GM21786 (cell line): ENCODE results near the gene MAU2.

ENCODE experiments used
- ATAC-seq: cut with Tn5 transposase; IDR thresholded peaks from one replicate; pipeline ENCODE4 v1.9.1; 2021; ENCODE audit not compliant: unreplicated experiment

MAU2 gene, protein sequence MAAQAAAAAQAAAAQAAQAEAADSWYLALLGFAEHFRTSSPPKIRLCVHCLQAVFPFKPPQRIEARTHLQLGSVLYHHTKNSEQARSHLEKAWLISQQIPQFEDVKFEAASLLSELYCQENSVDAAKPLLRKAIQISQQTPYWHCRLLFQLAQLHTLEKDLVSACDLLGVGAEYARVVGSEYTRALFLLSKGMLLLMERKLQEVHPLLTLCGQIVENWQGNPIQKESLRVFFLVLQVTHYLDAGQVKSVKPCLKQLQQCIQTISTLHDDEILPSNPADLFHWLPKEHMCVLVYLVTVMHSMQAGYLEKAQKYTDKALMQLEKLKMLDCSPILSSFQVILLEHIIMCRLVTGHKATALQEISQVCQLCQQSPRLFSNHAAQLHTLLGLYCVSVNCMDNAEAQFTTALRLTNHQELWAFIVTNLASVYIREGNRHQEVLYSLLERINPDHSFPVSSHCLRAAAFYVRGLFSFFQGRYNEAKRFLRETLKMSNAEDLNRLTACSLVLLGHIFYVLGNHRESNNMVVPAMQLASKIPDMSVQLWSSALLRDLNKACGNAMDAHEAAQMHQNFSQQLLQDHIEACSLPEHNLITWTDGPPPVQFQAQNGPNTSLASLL

DNA sequence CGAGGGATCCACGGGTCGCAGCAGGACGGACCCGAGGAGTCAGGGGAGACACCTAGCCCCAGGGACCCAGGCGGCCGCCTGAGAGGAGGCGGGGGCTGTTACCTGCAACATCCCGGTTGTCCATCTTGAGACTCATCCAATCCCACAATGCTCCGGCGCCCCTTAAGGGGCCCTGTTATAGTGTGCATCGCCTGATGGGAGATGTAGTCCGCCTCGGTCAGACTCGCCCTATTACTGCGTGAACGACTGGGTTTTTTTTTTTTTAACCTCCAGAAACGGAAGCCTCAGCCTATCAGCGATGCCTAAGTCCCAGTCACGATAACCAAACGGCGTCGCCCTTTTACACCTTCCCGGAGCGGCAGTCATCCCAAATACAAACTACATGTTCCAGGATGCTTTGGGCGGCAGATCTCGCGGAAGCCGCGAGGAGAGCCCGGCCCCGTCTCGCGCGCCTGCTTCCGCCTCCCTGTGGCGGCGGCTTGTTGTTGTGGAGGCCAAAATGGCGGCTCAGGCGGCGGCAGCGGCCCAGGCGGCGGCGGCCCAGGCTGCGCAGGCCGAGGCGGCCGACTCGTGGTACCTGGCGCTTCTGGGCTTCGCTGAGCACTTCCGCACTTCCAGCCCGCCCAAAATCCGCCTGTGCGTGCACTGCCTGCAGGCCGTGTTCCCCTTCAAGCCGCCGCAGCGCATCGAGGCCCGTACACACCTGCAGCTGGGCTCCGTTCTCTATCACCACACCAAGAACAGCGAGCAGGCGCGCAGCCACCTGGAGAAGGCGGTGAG, at the start of gene MAU2, which contains the start of gene SUGP1:
MAU2 (plus strand) TSS at position 469 of the 780 bp plus-strand sequence; CDS start at position 500, 31 bp downstream.
SUGP1 (minus strand) TSS at position 149 of the 780 bp plus-strand sequence; CDS start at position 136, 13 bp downstream.
- peak; percentile 90 for ATAC-seq

DNA sequence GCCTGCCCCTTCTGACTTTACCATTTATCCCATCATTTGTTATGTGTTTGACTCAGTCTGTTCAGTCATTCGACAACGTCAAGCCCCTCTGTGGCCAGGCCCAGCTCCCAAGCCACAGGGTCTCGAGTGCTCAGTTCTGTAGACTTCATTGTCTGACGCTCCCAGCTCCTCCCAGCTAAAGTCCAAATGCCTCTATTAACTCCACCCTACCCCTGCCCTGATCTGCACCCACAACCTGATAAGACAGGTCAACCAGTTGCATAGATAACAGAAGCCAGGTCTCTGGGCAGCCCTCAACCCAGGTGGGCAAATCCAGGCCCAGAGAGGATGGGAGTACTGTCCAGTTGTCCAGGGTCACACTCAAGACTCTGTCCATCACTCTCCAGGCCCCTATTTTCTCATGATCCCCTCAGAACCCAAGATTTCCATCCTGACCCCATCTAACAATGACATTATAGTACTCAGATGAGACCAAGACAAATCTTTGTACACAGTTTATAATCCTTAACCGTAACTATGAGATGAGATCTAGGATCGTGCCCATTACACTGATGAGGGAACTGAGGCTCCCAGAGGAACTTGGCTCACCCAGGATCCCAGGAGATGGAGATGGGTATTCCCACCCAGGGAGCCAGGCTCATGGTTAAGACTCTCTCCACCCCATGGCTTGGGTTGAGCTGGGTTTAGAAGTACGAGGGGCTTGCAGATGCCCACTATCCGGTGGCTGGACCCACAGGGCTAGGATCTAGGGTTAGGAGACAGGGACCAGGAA, 48.6 kb upstream of the MAU2 start:
- no peak for ATAC-seq

DNA sequence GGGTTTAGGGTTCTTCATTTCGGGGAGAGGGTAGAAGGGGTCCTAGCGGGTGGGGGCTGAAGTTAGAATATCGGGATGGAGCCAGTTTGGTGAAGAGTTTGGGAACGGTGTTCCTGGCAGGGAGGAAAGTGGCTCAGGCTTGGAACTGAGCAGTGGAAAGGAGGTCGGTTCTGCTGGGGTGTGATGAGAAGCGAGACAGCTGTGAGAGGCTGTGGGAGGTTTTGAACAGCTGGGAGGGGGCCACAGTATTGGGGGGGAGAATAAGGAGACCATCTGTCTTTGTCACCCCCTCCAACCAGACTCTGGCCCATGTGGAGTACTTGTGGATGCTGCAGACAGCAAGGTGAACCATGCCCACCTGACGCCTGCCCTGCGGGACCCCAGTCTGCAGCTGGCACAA, 46.5 kb upstream of the MAU2 start:
- ATAC-seq, result no peak

DNA sequence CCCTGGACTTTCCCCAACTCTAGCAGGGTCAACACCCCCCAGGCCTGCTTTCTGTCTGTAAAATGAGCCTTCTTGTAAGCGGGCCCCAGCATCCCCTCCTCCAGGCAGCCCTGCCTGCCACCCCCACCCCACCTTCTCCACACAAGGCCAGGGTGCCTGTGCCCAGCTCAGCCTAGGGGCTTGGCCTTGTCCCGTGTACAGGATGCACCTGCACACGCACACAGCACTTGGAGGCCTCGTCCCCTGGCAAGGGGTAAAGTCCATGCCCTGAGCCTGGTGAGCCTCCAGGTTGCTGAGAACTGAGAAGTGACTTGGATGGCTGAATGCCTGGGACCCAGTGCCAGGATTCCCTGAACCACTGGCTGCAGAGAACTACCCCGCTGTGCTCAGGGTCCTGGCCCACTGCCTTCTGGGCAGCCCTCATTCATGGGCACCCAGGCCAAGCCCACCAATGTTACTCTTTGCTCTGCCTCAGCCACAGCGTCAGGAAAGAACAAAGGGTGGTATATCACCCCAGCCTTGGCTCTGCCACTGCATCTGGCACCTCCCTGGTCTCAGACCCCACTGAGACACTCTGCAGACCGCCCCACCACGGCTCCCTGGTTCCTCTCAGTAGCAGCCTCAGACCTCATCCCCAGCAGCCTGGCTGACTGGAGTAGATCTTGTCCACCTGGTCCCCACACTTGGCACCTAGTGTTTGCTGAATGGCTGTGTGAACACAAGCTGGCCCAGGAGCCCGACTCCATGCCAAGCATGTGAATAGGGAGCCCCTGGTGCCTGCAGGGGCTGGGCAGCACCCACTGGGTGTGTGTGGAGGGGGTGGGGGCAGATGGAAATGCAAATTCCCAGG, 45.7 kb upstream of the MAU2 start:
- no peak for ATAC-seq

DNA sequence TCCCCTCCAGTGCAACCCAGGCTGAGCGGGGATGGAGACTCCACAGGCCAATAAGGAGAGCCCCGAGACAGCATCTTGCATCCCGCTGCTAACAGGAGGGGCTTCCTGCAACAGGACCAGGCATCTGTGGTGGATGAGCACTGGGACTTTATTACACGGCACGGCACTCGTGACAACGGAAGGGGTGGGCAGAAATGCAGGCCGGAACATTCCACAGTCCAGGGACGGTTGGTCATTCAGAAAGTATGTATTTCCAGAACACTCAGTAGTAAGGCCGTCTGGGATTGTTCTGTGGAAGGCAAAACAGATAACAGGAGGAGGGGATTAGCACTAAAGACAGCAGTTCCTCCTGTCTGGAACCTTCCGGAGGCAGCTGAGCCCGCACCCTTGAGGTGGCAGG, 44.2 kb upstream of the MAU2 start:
- no peak for ATAC-seq

DNA sequence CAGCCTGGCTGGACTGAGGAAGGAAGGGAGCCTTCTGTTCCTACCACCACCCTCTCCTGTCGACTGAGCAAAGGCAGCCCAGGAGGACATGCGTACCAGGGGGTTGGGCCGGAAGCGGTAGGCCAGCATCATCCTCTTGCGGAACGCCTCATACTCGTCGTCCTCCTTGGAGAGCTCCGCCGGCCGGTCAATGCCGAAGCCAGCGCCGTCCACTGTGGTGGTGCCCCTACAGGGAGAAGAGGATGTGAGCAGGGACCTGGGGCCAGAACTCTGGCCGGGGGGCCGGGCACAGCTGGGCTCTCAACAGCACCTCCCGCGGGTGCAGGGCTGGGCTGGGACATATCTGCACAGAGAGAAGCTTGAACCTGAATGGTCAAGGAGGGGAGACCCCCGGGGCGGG, 43.8 kb upstream of the MAU2 start:
- no peak for ATAC-seq

DNA sequence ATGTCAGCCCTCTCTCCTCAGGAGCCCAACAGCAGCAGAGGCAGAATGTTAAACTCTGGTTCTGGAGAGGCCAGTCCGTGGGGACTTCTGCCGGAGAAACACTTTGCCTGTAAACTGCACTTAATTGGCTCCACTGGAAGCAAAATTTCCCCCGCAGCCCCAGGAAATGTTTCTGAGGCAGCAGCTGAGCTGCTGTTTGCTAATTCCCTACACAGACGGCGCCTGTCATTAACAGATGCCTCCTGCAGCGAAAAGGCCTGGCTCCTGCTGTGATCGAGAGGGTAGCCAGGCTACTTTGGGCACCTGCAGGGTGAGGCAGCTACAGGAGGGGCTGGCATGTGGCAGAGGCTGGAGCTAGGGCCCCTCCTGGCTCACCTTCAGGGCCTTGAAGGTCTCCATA, 42.3 kb upstream of the MAU2 start:
- no peak for ATAC-seq

DNA sequence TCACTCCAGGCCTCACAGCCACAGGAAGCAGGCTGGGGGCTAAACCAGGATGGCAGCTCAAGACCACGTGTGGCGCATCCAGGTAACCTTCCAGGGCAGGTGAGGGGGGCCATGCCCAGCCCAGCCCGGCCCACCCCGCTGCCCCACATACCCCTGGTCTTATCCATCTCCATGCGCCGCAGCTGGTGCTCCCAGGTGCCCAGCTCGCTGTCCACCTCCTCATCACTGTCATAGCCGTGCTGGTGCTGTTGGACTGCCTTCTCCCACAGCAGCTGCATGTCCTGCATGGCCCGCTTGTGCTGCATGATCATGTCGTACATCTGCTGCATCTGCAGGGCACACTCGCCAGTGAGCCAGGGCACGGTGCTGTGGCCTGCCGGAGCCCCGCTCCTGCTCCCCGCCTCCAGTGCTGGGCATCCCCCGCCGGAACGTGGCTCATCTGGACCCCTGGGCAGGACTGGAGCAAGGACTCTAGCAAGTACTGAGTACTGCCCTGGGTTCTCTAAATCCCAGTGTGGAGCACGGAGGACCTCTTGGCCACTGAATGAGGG, 41.5 kb upstream of the MAU2 start:
- no peak for ATAC-seq

DNA sequence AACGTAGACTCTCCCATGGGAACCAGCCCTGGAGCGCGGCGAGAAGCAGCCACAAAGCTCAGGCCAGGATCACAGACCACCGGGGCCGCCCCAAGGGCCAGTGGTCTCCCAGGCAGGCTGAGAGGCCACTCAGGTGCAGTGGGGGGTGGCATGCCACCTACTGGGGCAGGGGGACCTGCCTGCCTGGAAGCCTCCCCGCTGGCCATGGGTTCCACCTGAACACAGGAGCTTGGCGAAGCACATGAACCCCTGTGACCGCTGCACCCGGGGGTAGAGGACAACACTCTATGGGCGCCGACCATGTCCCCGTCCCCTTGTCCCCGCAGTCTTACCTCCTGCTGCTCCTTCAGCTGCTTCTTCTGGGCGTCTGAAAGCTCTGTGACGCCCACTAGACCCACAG, 40.8 kb upstream of the MAU2 start:
- ATAC-seq, result no peak

DNA sequence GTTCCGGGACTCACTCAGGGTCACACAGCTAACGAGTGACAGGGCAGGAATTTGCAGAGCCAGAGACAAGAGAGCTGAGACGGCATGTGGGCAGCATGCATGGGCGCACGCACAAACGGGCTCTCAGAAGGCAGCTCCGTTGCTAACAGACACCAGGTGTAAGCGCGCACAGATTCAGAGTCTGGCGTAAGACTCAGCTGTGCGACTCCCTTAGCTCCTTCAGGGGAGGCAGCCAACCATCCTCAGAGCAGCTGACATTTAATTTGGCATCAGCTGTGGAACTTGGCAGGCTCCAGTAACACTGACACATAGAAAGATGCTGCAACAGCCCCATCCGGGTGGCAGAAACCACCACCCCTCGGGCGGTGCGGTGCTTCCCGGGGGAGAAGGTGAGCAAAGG, 40.1 kb upstream of the MAU2 start:
- no peak for ATAC-seq

DNA sequence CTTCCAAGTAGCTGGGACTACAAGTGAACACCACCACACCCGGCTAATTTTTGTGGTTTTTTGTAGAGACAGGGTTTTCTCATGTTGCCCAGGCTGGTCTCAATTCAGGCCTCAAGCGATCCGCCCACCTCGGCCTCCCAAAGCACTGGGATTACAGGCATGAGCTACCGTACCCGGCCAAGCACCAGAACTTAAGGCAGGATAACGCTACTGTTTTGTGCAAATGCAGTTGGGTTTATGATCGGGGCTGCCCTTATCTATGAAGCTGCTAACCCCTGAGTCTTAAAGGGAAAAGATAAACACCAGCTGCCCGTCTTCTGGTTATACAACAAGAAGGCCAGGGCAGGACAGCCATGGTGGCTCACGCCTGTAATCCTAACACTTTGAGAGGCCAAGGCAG, 34.9 kb upstream of the MAU2 start:
- no peak for ATAC-seq

DNA sequence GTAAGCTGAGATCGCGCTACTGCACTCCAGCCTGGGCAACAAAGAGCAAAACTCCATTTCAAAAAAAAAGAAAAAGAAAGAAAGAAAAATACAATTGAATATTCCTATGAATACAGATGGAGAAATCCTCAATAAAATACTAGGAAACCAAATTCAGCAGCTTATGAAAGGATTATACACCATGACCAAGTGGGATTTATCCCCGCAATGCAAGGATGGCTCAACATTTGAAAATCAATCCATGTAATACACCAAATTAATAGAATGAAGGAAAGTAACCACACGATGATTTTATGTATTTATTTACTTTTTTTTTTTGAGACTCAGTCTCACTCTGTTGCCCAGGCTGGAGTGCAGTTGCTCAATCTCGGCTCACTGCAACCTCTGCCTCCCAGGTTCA, 28.0 kb upstream of the MAU2 start:
- ATAC-seq, result no peak

DNA sequence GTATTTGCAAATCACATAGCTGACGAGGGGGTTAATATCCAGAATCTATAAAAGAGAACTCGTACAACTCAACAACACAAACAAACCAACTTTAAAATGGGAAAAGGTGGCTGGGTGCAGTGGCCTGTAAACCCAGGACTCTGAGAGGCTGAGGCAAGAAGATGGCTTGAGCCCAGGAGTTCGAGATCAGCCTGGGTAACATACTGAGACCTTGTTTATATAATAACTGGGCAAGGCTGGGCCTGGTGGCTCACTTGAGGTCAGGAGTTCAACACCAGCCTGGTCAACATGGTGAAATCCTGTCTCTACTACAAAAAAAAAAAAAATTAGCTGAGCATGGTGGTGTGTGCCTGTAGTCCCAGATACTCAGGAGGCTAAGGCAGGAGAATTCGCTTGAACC, 25.7 kb upstream of the MAU2 start:
- ATAC-seq, result no peak

DNA sequence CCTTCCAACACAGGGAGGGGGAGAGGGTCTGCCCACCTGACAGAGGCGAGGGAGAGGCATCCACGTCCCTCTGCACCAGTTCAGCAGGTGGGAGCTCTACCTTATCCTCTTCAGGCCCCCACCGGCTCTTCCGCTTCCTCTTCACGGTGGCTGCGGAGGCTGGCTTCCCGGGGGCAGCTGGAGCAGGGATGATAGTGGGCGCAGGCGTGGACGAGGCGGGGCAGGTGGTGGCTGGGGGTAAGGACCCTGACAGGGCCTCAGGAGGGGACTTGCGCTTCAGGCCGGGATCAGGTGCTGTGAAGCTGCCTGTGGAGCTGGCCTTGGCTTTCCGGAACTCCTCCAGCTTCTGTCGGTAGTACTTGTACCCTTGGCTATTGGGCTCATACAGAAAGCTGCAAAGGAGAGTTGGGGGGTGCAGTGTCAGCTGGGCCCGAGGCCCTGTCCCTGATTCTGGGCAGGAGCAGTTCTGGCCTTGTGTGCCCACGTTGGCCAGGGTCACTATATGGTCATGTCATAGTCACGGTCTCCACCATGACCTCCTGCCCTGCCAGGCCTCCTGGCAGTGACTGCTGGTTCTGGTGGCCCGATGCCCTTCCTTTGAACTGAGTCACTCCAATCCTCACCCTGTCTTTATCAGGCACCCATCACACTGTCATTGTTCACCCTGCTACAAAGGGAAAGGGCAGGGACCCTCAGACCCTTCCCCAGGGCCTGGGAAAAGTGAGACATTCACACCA, 23.5 kb upstream of the MAU2 start:
- no peak for ATAC-seq

DNA sequence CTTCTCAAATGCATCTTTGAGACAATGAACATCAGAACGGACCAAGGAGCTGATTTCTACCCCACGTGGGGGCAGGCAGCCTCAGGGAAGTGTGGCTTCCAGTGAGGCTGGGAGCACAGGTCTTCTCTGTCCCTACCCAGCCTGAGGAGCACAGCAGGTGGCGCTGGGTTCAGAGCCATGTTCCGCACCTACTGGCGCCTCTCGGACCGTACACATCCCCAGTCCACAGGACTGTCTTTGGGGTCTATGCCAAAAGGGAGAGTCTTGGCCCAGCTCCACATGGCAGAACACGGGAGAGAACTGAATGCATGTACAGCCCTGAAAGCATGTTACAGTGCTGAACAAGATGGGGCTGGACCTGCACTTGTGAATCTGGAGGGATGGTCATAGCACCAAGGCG, 22.9 kb upstream of the MAU2 start:
- no peak for ATAC-seq

DNA sequence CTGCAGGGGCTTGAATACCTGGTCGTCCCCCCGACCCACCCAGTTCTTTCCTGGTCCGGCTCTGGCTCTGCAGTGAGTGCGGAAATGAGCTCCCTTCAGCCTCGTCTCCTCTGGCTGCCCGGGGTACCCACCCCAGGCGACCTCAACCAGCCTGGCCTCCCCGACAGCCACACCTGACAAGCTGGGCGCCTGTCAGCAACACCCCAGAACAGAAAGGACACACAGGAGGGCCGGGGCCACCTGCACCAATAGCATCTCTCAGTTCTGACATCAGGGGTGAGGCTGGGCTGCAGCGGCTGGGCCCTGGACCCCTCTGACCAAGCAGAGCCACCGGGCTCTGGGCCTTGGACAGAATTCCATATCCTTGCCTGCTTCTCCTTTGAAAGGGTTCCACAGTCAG, 20.0 kb upstream of the MAU2 start:
- ATAC-seq, result no peak

DNA sequence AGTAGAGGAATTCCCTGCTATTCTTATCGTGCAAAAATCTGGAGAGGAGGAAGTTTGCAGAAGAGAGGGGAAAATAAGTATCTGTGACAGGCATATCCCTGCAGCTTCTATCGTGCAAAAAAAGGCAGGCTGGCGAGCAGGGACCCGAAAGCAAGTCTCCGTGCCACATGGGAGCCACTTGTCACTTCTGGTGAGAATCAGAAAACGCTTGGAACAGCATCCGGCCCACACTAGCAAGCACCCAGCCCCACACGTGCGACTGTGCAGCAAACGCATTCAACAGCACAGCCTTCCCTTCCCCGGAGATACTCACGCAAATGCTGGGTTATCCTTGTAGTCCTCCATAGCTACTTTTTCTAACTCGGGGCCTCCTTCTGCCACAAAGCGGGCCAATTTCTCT, 17.2 kb upstream of the MAU2 start:
- ATAC-seq, result no peak

DNA sequence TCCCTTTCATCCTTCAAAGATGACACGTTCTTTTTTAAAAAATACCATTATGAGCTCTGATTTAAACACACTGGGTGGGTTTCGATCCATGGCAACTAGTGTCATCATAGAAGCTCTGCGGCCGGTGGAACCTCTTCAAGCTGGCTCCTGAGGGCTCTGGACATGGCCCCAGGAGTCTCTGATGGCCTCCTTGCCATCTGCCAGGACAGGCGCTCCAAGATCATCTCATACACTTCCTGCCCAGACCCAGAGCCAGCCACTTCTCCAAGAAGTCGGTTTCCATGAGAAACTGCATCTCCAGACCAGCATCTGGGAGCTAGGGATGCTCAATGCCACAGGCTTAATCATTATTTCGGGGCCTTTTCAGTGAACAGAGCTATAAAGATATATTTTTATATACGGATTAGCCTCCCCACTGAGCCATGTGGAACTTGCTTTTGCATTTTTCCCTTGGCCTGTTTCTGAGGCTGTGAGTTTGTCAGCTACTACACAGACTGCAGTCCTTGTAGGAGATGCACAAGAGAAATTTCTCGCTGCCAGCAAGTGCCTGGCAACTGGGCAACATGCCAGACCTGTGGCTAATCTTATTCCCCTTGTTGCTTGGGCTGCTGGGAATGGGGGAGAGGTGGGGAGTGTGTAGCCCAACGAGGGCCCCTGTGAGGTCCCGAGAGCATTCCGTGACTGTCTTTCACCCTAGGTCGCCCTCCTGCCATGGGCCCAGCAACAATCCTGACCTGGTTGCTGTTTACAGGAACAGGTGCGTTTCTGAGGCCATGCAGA, 16.3 kb upstream of the MAU2 start:
- no peak for ATAC-seq
